Mammary epithelial cell (primary cell): ENCODE measurements around the gene CCL26.

ENCODE experiments used
- EZH2 ChIP-seq: IDR thresholded peaks from 2 replicates; pipeline ENCODE4 v1.6.1; 2012; ENCODE audit warnings: low read length, inconsistent platforms, borderline replicate concordance
- TF ChIP-seq, protein P1 (sequence below), 2 donors: IDR thresholded peaks in 1 of 2; conservative IDR thresholded peaks in 1 of 2; 2 replicates each; pipeline ENCODE4 v1.5.1; 2011 to 2012; ENCODE audit warnings: inconsistent platforms in 2 of 2, low read length in 2 of 2, mild to moderate bottlenecking in 2 of 2, control low read depth in 1 of 2, low read depth in 1 of 2; ENCODE audit not compliant: insufficient read depth in 1 of 2; ENCODE audit errors: extremely low read depth in 1 of 2

DNA sequence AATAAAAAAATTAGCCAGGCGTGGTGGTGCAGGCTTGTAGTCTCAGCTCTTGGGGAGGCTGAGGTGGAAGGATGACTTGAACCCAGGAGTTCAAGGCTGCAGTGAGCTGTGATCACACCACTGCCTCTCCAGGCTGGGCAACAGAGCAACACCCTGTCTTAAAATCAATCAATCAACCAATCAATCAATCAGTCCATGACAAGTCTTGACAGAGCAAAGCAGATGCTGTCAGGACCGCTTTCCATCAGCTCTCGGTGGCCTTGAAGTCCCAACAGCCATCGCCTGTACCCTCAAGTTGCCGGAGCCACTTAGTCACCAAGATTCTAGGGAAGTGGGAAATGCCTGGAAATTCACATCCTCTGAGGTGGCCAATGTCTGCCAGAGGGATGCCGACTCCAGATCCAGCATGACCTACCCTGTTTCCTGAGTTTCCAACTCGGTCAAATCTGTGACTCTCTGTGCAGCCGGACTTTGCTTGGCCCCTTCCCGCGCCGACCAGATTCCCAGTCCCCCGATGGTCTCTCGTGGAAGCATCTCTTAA is 42.5 kb upstream of the CCL26 start:
- TF ChIP-seq, protein P1, sequence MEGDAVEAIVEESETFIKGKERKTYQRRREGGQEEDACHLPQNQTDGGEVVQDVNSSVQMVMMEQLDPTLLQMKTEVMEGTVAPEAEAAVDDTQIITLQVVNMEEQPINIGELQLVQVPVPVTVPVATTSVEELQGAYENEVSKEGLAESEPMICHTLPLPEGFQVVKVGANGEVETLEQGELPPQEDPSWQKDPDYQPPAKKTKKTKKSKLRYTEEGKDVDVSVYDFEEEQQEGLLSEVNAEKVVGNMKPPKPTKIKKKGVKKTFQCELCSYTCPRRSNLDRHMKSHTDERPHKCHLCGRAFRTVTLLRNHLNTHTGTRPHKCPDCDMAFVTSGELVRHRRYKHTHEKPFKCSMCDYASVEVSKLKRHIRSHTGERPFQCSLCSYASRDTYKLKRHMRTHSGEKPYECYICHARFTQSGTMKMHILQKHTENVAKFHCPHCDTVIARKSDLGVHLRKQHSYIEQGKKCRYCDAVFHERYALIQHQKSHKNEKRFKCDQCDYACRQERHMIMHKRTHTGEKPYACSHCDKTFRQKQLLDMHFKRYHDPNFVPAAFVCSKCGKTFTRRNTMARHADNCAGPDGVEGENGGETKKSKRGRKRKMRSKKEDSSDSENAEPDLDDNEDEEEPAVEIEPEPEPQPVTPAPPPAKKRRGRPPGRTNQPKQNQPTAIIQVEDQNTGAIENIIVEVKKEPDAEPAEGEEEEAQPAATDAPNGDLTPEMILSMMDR (conservative IDR thresholded peaks at IDR 0.05 in 1 of 2, IDR thresholded peaks at IDR 0.05 in 1 of 2; ENCODE audit: extremely low read depth in 1 of 2, insufficient read depth in 1 of 2, low read depth in 1 of 2, low read length in 2 of 2), result no peak
- no peak for TF ChIP-seq EZH2
